H9 (cell line): ENCODE results near the gene CDH23. TPM values are rescaled to one million over a fixed set of nuclear protein-coding genes. Genes with fewer than 3 reads are reported as not detected.
A peak's percentile ranks its signal among the peaks of the same experiment; 100 is the strongest.

Experiments
- DNase-seq: peaks from one replicate; pipeline ENCODE4 v3.0.0-alpha.2; 2017
- H2AFZ ChIP-seq: one replicate; pipeline ENCODE4 v1.6.1; 2013; ENCODE audit warnings: mild to moderate bottlenecking, low read length, control low read depth, moderate library complexity
- H2AK5ac ChIP-seq: 2 replicates; pipeline ENCODE4 v1.6.1; 2013; ENCODE audit warnings: low read length, control low read depth, mixed read lengths; ENCODE audit not compliant: insufficient read length
- H2BK120ac ChIP-seq: one replicate; pipeline ENCODE4 v1.6.1; 2013; ENCODE audit warnings: low read depth, mild to moderate bottlenecking, low read length, control low read depth, inconsistent platforms; ENCODE audit not compliant: poor library complexity, severe bottlenecking
- H2BK12ac ChIP-seq: 2 replicates; pipeline ENCODE4 v1.6.1; 2013; ENCODE audit warnings: low read length, control low read depth, mixed read lengths, low read depth; ENCODE audit not compliant: insufficient read length
- H2BK15ac ChIP-seq: 2 replicates; pipeline ENCODE4 v1.6.1; 2013; ENCODE audit warnings: low read depth, low read length, control low read depth
- H2BK20ac ChIP-seq: one replicate; pipeline ENCODE4 v1.6.1; 2013; ENCODE audit warnings: low read depth, mild to moderate bottlenecking, low read length, control low read depth, inconsistent platforms; ENCODE audit not compliant: poor library complexity, severe bottlenecking
- H2BK5ac ChIP-seq: 2 replicates; pipeline ENCODE4 v1.6.1; 2013; ENCODE audit warnings: low read length, control low read depth, mixed read lengths; ENCODE audit not compliant: insufficient read length
- H3K14ac ChIP-seq: 2 replicates; pipeline ENCODE4 v1.6.1; 2013; ENCODE audit warnings: low read length, control low read depth; ENCODE audit not compliant: insufficient read depth
- H3K18ac ChIP-seq: 2 replicates; pipeline ENCODE4 v1.6.1; 2013; ENCODE audit warnings: low read depth, mild to moderate bottlenecking, mixed read lengths, low read length, control low read depth; ENCODE audit not compliant: insufficient read length
- H3K23ac ChIP-seq: 2 replicates; pipeline ENCODE4 v1.6.1; 2013; ENCODE audit warnings: low read length, control low read depth, mixed read lengths, low read depth; ENCODE audit not compliant: insufficient read length
- H3K23me2 ChIP-seq: 2 replicates; pipeline ENCODE4 v1.6.1; 2013; ENCODE audit warnings: low read depth, mild to moderate bottlenecking, mixed read lengths, low read length, control low read depth; ENCODE audit not compliant: insufficient read length, poor library complexity, severe bottlenecking
- H3K27ac ChIP-seq: 2 replicates; pipeline ENCODE4 v1.5.1; 2013; ENCODE audit warnings: low read length, control low read depth, mixed read lengths, low read depth; ENCODE audit not compliant: insufficient read length
- H3K27me3 ChIP-seq: 2 replicates; pipeline ENCODE4 v1.6.1; 2013; ENCODE audit warnings: low read length, control low read depth, inconsistent platforms; ENCODE audit not compliant: insufficient read depth
- H3K4ac ChIP-seq: 2 replicates; pipeline ENCODE4 v1.6.1; 2013; ENCODE audit warnings: low read depth, mild to moderate bottlenecking, control low read depth, inconsistent platforms, low read length, moderate library complexity
- H3K4me1 ChIP-seq: 2 replicates; pipeline ENCODE4 v1.6.1; 2013; ENCODE audit warnings: low read length, control low read depth, inconsistent platforms; ENCODE audit not compliant: insufficient read depth
- H3K4me2 ChIP-seq: 2 replicates; pipeline ENCODE4 v1.6.1; 2013; ENCODE audit warnings: low read length, control low read depth, mixed read lengths; ENCODE audit not compliant: insufficient read length, insufficient read depth
- H3K56ac ChIP-seq: 2 replicates; pipeline ENCODE4 v1.6.1; 2013; ENCODE audit warnings: low read depth, mild to moderate bottlenecking, mixed read lengths, low read length, control low read depth; ENCODE audit not compliant: insufficient read length
- H3K79me1 ChIP-seq: 2 replicates; pipeline ENCODE4 v1.6.1; 2013; ENCODE audit warnings: low read depth, mild to moderate bottlenecking, moderate library complexity, low read length, control low read depth, inconsistent platforms; ENCODE audit not compliant: insufficient read depth, poor library complexity, severe bottlenecking
- H3K79me2 ChIP-seq: 2 replicates; pipeline ENCODE4 v1.6.1; 2013; ENCODE audit warnings: low read length, control low read depth, inconsistent platforms; ENCODE audit not compliant: insufficient read depth
- H3K9ac ChIP-seq: 2 replicates; pipeline ENCODE4 v1.6.1; 2013; ENCODE audit warnings: low read length, control low read depth, mixed read lengths; ENCODE audit not compliant: insufficient read length; ENCODE audit errors: extremely low read depth
- H3K9me3 ChIP-seq: one replicate; pipeline ENCODE4 v1.6.1; 2013; ENCODE audit warnings: low read depth, low read length, inconsistent platforms; ENCODE audit not compliant: control insufficient read depth
- H3T11ph ChIP-seq: one replicate; pipeline ENCODE4 v1.6.1; 2013; ENCODE audit warnings: mild to moderate bottlenecking, low read length, control low read depth, inconsistent platforms
- H4K20me1 ChIP-seq: one replicate; pipeline ENCODE4 v1.6.1; 2013; ENCODE audit not compliant: control insufficient read depth, insufficient read length, insufficient read depth
- H4K5ac ChIP-seq: 2 replicates; pipeline ENCODE4 v1.6.1; 2013; ENCODE audit warnings: low read depth, mild to moderate bottlenecking, mixed read lengths, low read length, control low read depth; ENCODE audit not compliant: insufficient read length
- H4K8ac ChIP-seq: replicated peaks from 2 replicates; pipeline ENCODE4 v1.6.1; 2013; ENCODE audit warnings: low read length, control low read depth, mixed read lengths, low read depth; ENCODE audit not compliant: insufficient read length
- H4K91ac ChIP-seq: 2 replicates; pipeline ENCODE4 v1.6.1; 2013; ENCODE audit warnings: low read depth, mild to moderate bottlenecking, moderate library complexity, mixed read lengths, low read length, control low read depth; ENCODE audit not compliant: insufficient read length
- H3K27ac Mint-ChIP-seq, 3 experiments: 2 replicates in 2 of 3; 3 replicates in 1 of 3; pipeline ENCODE4 v1.8.0; 2020 to 2021; ENCODE audit warnings: mixed read lengths in 3 of 3, mild to moderate bottlenecking in 1 of 3, moderate library complexity in 1 of 3
- H3K27me3 Mint-ChIP-seq: 2 replicates; pipeline ENCODE4 v1.8.0; 2021; ENCODE audit warnings: low read depth, mild to moderate bottlenecking, moderate library complexity, mixed read lengths
- H3K36me3 Mint-ChIP-seq, 3 experiments: 2 replicates in 2 of 3; 3 replicates in 1 of 3; pipeline ENCODE4 v1.8.0; 2020 to 2021; ENCODE audit warnings: low read depth in 3 of 3, mixed read lengths in 3 of 3; ENCODE audit not compliant: insufficient read depth in 1 of 3
- H3K4me1 Mint-ChIP-seq, 2 experiments: 2 replicates each; pipeline ENCODE4 v1.8.0; 2020; ENCODE audit warnings: mixed read lengths in 2 of 2
- H3K4me3 Mint-ChIP-seq, 2 experiments: 2 replicates in 1 of 2; 3 replicates in 1 of 2; pipeline ENCODE4 v1.8.0; 2020 to 2021; ENCODE audit warnings: mild to moderate bottlenecking in 2 of 2, mixed read lengths in 2 of 2, moderate library complexity in 1 of 2
- H3K9me3 Mint-ChIP-seq, 2 experiments: 2 replicates in 1 of 2; 3 replicates in 1 of 2; pipeline ENCODE4 v1.8.0; 2020; ENCODE audit warnings: mild to moderate bottlenecking in 2 of 2, mixed read lengths in 2 of 2, moderate library complexity in 1 of 2
- WGBS: extraction: QIAGEN DNeasy Blood & Tissue Kit; methylation state at CpG from one replicate; pipeline ENCODE4 v1.1.7; 2013; ENCODE audit warnings: missing lambda C conversion rate, low lambda C conversion rate, mixed read lengths; ENCODE audit not compliant: insufficient read length; ENCODE audit errors: extremely low coverage; 5-methylcytosine and 5-hydroxymethylcytosine counted together
- total RNA-seq: library from RNA; stranded (reverse); gene quantifications from 2 replicates; pipeline ENCODE4 v1.2.1, GENCODE V29; 2021
- TF ChIP-seq, protein P1 (sequence below): fragments of 200-600 bp; sonication (generic); conservative IDR thresholded peaks from 3 replicates; pipeline ENCODE4 v1.8.0; 2021; ENCODE audit warnings: antibody characterized with exemption, mild to moderate bottlenecking

Gene CDH23
- total RNA-seq, 1 experiment from 2014 or later = 2.1 TPM

DNA sequence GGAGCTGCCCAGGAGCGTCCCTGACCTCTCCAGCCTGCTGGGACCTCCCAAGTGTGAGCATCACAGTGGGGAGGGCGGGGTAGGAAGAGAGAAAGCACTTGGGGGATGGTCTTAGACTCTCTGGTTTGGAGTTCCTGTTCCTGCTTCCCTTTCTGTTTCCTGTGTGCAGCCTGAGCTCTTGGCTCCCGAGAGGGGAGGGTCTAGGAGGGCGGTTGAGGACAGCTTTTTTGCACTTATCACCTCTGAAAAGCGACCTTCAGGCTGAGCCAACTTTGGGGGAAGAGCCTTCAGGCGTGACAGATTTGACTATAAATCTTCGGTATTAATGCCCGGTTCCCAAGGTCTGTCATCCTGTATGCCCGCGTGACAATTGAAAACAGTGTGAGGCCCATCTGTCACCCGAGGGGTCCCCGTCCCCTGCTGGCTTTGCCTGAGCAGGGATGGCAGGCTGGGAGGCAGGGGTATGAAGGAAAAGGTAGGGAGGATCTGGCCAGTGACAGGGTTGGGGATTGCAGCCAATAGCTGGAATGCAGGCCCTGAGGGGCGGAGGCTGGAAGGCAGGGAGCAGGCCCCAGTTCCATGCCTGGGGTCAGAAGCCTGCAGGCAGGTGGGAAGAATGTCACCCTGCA is 78.6 kb downstream of the CDH23 start:
- H3K23me2 ChIP-seq = peaks cover 3% of the 10 kb centered on the region
- no peaks in the 10 kb centered on the region for H4K20me1 ChIP-seq
- H3K4me2 ChIP-seq = no peak overlapping the region
- H3K14ac ChIP-seq = no peak overlapping the region
- no peak overlapping the region for H2BK20ac ChIP-seq
- H3K4me1 ChIP-seq = no peaks in the 10 kb centered on the region; the same call in 1 of the 2 replicates
- H4K91ac ChIP-seq = no peak overlapping the region
- TF ChIP-seq, protein P1, sequence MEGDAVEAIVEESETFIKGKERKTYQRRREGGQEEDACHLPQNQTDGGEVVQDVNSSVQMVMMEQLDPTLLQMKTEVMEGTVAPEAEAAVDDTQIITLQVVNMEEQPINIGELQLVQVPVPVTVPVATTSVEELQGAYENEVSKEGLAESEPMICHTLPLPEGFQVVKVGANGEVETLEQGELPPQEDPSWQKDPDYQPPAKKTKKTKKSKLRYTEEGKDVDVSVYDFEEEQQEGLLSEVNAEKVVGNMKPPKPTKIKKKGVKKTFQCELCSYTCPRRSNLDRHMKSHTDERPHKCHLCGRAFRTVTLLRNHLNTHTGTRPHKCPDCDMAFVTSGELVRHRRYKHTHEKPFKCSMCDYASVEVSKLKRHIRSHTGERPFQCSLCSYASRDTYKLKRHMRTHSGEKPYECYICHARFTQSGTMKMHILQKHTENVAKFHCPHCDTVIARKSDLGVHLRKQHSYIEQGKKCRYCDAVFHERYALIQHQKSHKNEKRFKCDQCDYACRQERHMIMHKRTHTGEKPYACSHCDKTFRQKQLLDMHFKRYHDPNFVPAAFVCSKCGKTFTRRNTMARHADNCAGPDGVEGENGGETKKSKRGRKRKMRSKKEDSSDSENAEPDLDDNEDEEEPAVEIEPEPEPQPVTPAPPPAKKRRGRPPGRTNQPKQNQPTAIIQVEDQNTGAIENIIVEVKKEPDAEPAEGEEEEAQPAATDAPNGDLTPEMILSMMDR = no peak
- H2BK120ac ChIP-seq = no peak overlapping the region
- no peak overlapping the region for H4K8ac ChIP-seq
- Mint-ChIP-seq H3K4me1 (peaks cover 12 to 24% of the 10 kb centered on the region in 2 experiments), H3K4me3 (peak overlapping the region in 1 of 2 experiments; percentile 18; a peak in 1 of 5 replicates), H3K27me3 (peaks cover 16% of the 10 kb centered on the region), H3K27ac (peak overlapping the region in 2 of 3 experiments; percentile 35 to 65; a peak in 2 of 7 replicates), H3K36me3 (no peaks in the 10 kb centered on the region), H3K9me3 (no peaks in the 10 kb centered on the region; a peak in 1 of 5 replicates)
- no peak overlapping the region for H3K18ac ChIP-seq
- H2BK5ac ChIP-seq = no peak overlapping the region
- H4K5ac ChIP-seq = no peak overlapping the region
- H3K56ac ChIP-seq = no peak overlapping the region
- no peak overlapping the region for H3K4ac ChIP-seq
- no peak overlapping the region for H3K9ac ChIP-seq
- no peak overlapping the region for H2AFZ ChIP-seq
- H3K9me3 ChIP-seq = no peaks in the 10 kb centered on the region
- H3K27ac ChIP-seq = no peak overlapping the region
- no peak overlapping the region for H3T11ph ChIP-seq
- H3K79me2 ChIP-seq = no peaks in the 10 kb centered on the region
- H2BK12ac ChIP-seq = no peak overlapping the region
- H3K27me3 ChIP-seq = no peaks in the 10 kb centered on the region
- no CpG with 5 or more reads among the region's 13 CpGs for WGBS
- no peak overlapping the region for H3K23ac ChIP-seq
- H3K79me1 ChIP-seq = no peaks in the 10 kb centered on the region
- peak; percentile 71 for DNase-seq
- no peak overlapping the region for H2AK5ac ChIP-seq
- H2BK15ac ChIP-seq = no peak overlapping the region
